ENCODE results near the gene HPGD.

GRCh38 chr4:174449944-174450785 lies 72.1 kb downstream of the HPGD start:
- no peak for TF ChIP-seq POLR2A (IDR thresholded peaks at IDR 0.05; ENCODE audit: low read length)
- TF ChIP-seq GATA1 (IDR thresholded peaks at IDR 0.05; ENCODE audit: low read depth, low read length): no peak

All from erythroblast (primary cell).